ENCODE results near the gene ZMYND15. TPM values are rescaled to one million over a fixed set of nuclear protein-coding genes. Genes with fewer than 3 reads are reported as not detected.
"Not testable (repeated sequence)": the region's sequence is repeated elsewhere in the genome, so short reads cannot be mapped to it uniquely, and the experiment has no call there.

Gene ZMYND15
- total RNA-seq, 1 experiment from 2014 or later: 2.8 TPM

DNA sequence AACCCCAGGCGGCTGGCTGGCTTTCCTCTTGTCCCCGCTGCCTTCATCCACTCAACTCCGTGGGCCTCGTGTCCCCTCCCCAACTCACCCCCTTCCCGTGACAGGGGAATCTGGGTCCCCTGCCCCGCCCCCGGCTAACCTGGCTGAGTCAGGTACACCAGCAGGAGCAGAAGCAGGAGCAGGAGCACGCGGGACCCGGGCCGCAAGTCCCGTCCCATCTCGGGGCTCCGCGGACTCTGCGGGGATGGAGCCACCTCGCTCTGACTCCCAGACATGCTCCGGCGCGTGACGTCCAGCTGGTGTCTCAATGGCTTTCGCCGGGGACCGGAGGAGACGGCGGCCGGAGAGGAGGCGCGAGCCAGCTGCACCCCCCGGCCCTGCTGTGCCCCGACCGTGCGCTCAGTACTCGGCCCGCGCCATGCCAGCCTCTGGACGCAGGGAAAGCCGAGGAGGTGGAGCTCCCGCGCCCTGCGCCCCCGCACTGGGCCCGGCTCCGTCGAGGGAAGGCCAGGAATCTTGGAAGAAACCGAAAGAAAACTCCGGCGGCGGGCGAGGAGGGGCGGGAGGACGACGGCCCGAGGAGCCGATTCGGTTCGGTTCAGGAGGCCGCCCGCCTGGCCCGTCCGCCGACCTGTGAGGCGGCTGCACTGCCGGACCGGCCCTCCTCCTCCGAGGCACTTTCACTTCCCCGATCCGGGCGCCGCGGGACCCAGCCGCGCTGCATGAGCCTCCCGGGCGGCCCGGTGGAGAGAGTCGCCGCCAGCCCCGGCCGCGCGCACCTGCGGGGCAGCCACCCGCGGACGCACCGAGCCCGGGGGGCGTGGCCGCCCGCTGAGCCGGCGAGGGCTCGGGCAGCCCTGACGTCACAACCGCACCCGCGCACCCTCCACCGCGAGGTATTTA, at the start of gene ZMYND15, which contains the start of gene CXCL16 (continued):
- no peak for TF ChIP-seq EZH2 (IDR thresholded peaks at IDR 0.05)
- no peak for TF ChIP-seq EZH2phosphoT487 (IDR thresholded peaks at IDR 0.05; ENCODE audit: borderline replicate concordance)
- no peak for TF ChIP-seq REST (IDR thresholded peaks at IDR 0.05; ENCODE audit: low read depth)
- TF ChIP-seq CEBPB (IDR thresholded peaks at IDR 0.05; ENCODE audit: low read depth): no peak

- H2AFZ ChIP-seq (ENCODE audit: low read depth, low read length, poor library complexity, severe bottlenecking); BruUV-seq (replicated peaks); H3K9me2 ChIP-seq (ENCODE audit: insufficient read depth); H3K4me1 ChIP-seq (ENCODE audit: control insufficient read depth in 1 of 2, insufficient read depth in 2 of 2, low read length in 2 of 2); H3K27ac ChIP-seq (ENCODE audit: low read depth, low read length); H3K4me3 ChIP-seq (replicated peaks in 1 of 2; ENCODE audit: low read depth in 1 of 2, low read length in 2 of 2); ATAC-seq; H3K9me3 ChIP-seq (ENCODE audit: control insufficient read depth in 1 of 2, insufficient read depth in 1 of 2, low read depth in 1 of 2, low read length in 2 of 2); DNase-seq (ENCODE audit: low read depth, low spot score); H3K27me3 ChIP-seq (ENCODE audit: insufficient read depth, low read length); intact Hi-C loops (cut with micrococcal nuclease); H3K9ac ChIP-seq (ENCODE audit: low read length); H3K4me2 ChIP-seq (ENCODE audit: low read length); RAD21 ChIA-PET (ENCODE audit: low non-redundant PET in 1 of 2, low total read pairs in 2 of 2, uncharacterized antibody in 2 of 2, unreplicated experiment in 2 of 2); H4K20me1 ChIP-seq (ENCODE audit: insufficient read depth); CTCF ChIA-PET: not testable (repeated sequence)
- H3K36me3 ChIP-seq (ENCODE audit: control insufficient read depth in 1 of 2, insufficient read depth in 2 of 2, low read length in 2 of 2): peaks cover 19 to 46% of the 10 kb centered on the region in 2 experiments; a peak in 3 of 4 replicates
- POLR2A ChIA-PET: interaction anchor here (1.3 kb wide), 1 partner anchor 11 kb away, joined by 3 read pairs; no protein-coding TSS in a partner anchor
- H3K79me2 ChIP-seq (ENCODE audit: insufficient read depth, low read length): peaks cover 95% of the 10 kb centered on the region
These were observed 49.8 kb upstream of the ZMYND15 start for GRCh38 chr17:4689872-4690271.
